ENCODE measurements around the gene NRARP. TPM values are rescaled to one million over a fixed set of nuclear protein-coding genes. Genes with fewer than 3 reads are reported as not detected.

The NRARP gene
- total RNA-seq, 4 donors from 2014 or later = 4.6 to 12.3 (median 7.2) TPM

DNA sequence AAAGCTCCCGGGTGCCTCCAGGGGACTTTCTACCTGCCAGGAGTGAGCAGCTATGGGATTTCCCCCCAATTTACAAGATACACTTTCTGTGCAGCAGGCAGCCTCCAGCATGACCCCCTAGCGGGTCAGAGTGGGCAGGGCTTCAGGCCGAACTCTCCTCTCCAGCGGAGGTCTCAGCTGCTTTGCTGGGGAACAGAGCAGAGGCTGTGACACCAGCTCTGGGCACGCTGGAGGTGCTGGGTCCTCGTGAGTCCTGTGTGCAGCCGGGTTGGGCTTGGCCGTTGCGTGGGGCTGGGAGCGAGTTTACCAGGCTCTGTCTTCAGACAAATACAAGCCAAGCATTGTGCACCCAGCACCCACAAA is 2.9 kb downstream of the NRARP start:
- TF ChIP-seq, protein P1, sequence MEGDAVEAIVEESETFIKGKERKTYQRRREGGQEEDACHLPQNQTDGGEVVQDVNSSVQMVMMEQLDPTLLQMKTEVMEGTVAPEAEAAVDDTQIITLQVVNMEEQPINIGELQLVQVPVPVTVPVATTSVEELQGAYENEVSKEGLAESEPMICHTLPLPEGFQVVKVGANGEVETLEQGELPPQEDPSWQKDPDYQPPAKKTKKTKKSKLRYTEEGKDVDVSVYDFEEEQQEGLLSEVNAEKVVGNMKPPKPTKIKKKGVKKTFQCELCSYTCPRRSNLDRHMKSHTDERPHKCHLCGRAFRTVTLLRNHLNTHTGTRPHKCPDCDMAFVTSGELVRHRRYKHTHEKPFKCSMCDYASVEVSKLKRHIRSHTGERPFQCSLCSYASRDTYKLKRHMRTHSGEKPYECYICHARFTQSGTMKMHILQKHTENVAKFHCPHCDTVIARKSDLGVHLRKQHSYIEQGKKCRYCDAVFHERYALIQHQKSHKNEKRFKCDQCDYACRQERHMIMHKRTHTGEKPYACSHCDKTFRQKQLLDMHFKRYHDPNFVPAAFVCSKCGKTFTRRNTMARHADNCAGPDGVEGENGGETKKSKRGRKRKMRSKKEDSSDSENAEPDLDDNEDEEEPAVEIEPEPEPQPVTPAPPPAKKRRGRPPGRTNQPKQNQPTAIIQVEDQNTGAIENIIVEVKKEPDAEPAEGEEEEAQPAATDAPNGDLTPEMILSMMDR (IDR thresholded peaks at IDR 0.05) = no peak
- ATAC-seq (ENCODE audit: low FRiP score) = no peak

DNA sequence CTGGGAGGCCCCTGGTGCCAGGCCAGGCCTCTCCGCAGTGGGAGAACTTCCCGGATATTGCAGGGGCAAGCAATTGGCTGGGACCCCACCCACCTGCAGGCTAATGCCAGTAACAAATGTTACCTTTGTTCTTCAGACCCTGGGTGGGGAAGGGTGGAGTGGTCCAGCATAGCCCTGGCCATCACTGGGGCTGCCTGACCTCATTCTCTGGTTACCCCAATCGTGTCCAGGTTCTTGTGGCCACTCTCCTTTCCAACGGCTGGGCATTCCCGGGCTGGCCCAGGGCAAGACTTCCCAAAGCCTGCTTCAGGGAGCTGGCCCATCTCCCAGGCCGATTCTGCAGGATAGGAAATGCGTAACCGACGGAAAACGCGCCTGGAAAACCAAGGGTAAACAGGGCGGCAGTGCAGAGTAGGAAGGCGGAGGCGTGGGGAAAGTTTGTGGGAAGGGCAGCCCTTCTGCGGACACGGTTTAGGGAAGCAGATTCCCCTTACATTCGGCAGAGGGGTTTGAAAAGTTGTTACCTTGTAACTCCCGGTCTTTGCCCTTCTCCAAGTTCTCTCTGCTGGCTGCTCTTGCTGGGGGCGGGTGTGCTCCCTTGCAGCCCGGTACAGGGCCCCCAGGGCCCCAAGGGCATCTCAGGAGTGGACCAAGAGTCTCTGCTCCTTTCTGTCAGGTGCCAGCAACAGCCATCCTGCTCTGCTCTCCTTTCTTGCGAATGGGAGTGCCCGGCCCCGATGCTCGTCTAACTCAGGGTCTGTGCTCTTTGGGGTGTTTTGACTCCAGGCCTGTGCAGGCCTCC is 3.5 kb downstream of the NRARP start:
- DNase-seq (ENCODE audit: low spot score) (no peak), ATAC-seq (ENCODE audit: low FRiP score) (no peak)
- TF ChIP-seq, protein P1 (IDR thresholded peaks at IDR 0.05) = no peak

More for the DNA sequence above, 2.9 kb downstream of the NRARP start:
- no peak for DNase-seq (ENCODE audit: low spot score)

DNA sequence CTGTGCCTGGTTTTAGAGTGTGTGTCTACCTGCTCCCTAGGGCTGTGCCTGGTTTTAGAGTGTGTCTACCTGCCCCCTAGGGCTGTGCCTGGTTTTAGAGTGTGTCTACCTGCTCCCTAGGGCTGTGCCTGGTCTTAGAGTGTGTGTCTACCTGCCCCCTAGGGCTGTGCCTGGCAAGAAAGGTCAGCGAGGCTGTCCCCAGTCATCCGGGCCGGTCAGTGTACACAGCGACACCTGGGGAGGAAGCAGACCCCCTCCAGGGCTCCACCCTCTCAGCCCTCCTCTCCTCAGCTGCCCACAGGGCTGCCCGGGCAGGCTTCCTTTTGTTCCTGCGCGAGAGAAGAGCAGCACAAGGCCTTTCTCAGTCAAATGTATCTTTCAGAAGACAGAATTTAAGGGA is 4.1 kb downstream of the NRARP start:
- ATAC-seq (ENCODE audit: low FRiP score) (no peak), DNase-seq (ENCODE audit: low spot score) (no peak)
- TF ChIP-seq, protein P1 (IDR thresholded peaks at IDR 0.05) = no peak

DNA sequence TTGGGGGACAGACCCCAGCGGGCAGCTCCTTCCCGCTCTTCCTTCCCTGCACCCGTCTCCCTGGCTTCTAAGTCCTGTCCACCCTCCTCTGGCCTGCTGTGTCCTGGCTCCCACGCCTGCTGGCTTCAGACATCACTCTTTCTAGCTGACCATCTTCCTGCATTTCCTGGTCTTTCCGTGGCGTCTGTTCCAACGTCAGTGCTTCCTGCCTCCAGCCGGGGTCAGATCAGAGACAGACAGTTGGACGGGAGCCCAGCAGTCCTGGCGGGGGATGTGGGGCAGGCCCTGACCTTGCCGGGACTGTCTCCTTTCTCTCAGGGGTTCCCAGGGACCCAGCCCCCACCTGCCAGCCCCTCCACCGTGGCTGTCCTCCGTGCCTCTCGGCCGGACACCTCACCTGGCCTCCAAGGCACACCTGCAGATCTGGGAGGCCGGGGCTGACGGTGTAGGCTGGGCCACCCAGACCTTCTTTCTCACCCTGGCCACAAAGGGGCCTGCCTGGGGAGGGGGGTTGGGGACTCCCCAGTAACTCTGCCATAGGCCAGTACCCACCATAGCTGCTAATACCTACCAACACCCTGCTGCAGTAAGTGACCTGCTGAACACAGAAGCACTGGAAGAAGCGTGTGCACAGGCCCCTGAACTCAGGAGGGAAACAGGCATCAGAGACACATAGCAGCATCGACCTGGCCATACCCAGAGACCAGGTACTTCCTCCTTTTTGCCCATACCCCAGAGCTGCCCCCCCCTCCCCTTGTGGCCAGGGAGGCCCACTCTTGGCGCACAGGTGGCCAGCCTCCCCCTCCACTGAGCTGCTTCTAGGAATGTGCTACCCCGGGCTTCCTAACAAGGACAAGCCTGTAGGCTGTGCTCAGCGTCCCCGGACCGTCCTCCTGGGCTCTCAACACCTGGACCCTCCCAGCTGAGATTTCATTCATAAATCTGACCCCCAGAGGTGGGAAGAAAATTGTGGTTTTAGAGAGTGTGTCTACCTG is 5.1 kb downstream of the NRARP start:
- DNase-seq (ENCODE audit: low spot score) = no peak
- ATAC-seq (ENCODE audit: low FRiP score) = no peak
- TF ChIP-seq, protein P1 (IDR thresholded peaks at IDR 0.05) = no peak

DNA sequence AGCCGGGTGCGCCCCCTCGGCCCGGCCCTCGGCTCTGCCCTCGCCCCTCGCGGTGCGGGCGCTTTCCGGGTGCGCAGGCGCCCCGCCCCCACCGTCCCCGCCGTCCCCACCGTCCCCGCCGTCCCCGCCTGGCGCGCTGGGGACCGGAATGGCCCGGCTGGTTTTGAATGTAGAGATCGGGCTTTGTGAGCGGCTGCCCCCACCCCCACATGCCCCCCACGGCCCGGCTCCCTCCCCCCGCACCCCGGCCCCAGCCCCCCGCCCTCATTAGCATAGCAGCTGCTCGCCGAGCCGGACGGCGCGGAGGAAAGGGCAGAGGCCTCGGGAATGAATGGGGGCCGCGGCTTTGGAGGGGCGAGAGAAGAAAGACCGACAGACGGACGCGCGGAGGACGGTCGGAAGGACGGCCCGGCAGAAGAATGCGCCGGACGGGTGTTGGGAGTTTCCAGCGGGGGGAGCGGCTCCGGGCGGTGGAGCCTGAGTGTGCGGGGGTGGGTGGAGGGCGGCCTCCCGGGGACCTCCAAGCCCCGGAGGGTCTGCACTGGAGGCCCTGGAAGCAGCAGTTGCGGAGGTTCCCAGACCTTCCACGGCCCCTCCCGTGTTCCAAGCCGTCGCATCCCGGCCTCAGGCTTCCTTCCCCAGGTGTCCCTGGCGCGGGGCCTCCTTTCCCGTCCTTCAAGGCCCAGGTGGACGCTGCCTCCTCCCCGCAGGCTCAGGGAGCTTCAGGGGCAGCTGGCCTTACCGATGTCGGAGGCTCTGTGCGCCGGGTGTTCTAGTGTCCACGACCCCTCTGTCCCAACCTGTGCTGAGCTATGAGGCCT is 6.0 kb downstream of the NRARP start:
- DNase-seq (ENCODE audit: low spot score) = no peak
- no peak for ATAC-seq (ENCODE audit: low FRiP score)
- TF ChIP-seq, protein P1 (IDR thresholded peaks at IDR 0.05) = no peak

DNA sequence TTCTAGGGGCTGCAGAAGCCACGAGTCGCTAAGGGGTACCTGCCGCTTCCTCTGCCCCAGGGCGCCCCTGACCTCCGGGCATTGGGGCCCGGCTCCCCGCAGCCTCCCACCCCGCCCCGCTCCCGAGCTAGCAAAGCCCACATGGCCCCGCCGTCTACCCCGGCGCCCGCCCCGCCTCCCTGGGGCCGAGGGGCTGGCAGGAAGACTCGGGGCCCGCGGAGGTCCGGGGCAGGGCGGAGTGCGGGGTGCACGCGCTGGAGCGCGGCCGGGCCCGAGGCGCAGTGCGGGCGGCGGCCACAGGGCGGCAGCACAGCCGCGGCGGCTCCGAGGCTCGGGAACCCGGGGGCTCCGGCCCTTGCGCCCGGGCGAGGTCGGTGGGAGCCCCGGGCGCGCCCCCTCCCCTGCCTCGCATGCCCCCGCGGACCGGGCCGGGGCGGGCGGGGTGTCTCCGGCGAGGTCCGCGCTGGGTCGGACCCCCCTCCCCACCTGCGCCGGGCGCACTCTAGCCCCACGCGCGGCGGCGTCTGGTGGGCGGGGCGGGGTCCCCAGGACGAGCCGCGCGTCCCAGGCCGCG is 6.7 kb downstream of the NRARP start:
- DNase-seq (ENCODE audit: low spot score) (no peak), ATAC-seq (ENCODE audit: low FRiP score) (peak; percentile 72)
- TF ChIP-seq, protein P1 (IDR thresholded peaks at IDR 0.05) = peak in 2 of 3 donors; percentile 23 to 52

Data from omental fat pad (tissue), 4 donors.